Left lung (tissue), 10 donors: Measurements from ENCODE around the gene TRIM68. TPM values are rescaled to one million over a fixed set of nuclear protein-coding genes. Genes with fewer than 3 reads are reported as not detected.
A peak's percentile ranks its signal among the peaks of the same experiment; 100 is the strongest.

Experiments
- ATAC-seq: fragments of 200-7000 bp; cut with Tn5 transposase; one replicate; pipeline ENCODE4 v1.9.1; 2020; ENCODE audit warnings: moderate library complexity
- DNase-seq, 4 donors: peaks; one replicate each; pipeline ENCODE4 v3.0.0-alpha.2; 2013 to 2020
- H3K27ac ChIP-seq, 2 donors: fragments of 200-600 bp; sonication (generic) in 1 of 2; one replicate each; pipeline versions ENCODE4 v1.5.0 to v1.8.0; 2020 to 2021
- H3K27me3 ChIP-seq, 2 donors: fragments of 200-600 bp; sonication (generic) in 1 of 2; one replicate each; pipeline versions ENCODE4 v1.5.0 to v1.8.0; 2020 to 2021
- H3K36me3 ChIP-seq, 2 donors: fragments of 200-600 bp; sonication (generic) in 1 of 2; one replicate each; pipeline versions ENCODE4 v1.5.0 to v1.8.0; 2020 to 2021
- H3K4me1 ChIP-seq, 2 donors: fragments of 200-600 bp; one replicate each; pipeline ENCODE4 v1.8.0; 2021
- H3K4me3 ChIP-seq, 2 donors: fragments of 200-600 bp; sonication (generic) in 1 of 2; one replicate each; pipeline versions ENCODE4 v1.5.0 to v1.8.0; 2020 to 2021; ENCODE audit warnings: mild to moderate bottlenecking in 1 of 2
- H3K9me3 ChIP-seq, 2 donors: fragments of 200-600 bp; sonication (generic) in 1 of 2; one replicate each; pipeline versions ENCODE4 v1.5.0 to v1.8.0; 2020 to 2021
- intact Hi-C, 2 donors: fragments of 100-400 bp; cut with DNase I; formaldehyde crosslinking; loops; one replicate each; pipeline versions ENCODE4 v1.11.2 to v1.14.2; 2022
- polyA plus RNA-seq, 6 donors: library from polyadenylated mRNA; unstranded; fragments of 120-200 nt; gene quantifications; one replicate each; pipeline ENCODE4 v1.2.1, GENCODE V29; 2013; ENCODE audit not compliant: insufficient read length in 6 of 6
- total RNA-seq, 2 donors: library from RNA; stranded (reverse); fragmentation: NEBNext Ultra II Directional; extraction: Animal tissue kit (Norgen Biotek cat#: 25700); gene quantifications; one replicate each; pipeline ENCODE4 v1.2.1, GENCODE V29; 2021
- TF ChIP-seq, protein P1 (sequence below), 2 donors: fragments of 200-600 bp; sonication (generic) in 1 of 2; IDR thresholded peaks; one replicate each; pipeline versions ENCODE4 v1.5.0 to v1.8.0; 2021; ENCODE audit warnings: antibody characterized with exemption in 2 of 2
- donor health status: DM: no; HTN: yes; CAD: no.
- donor health status: DM: no; HTN: no; CAD: no.

TRIM68 gene
- total and polyA plus RNA-seq, 8 donors, result 12.5 to 23.6 (median 18.6) TPM

DNA sequence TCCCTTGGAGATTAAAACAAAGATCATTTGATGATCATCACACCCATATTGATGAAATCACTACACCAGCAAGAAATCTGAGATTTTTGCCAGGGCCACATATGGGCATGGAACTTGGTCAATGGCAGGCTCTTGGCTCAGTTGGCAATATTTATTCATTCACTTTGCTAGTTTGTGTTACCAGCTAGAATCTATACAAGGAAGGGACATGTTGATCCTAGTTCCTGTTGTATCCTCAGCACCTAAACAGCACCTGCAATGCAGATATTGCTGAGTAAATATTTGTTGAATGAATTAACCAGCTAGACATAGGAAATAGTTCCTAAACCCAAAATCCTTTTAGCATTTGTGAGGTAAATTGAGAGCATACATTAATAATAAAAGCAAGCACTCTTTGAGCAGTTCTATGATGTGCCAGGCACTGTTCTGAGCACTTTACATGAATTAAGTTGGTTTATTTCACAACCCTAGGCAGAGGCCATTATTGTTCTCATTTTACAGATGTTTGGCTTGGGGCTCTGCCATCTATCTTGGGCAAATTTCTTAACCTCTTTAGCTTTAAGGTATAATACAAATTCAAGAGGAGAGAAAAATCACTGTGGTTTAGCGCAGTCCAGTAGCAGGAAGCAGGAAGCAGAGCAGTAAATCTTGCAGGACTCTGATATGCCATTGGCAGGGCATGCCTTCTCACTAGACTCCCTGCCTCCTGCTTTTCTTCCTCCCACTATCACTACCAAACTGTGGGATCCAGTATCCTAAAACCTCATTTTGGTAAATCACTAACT lies 1.6 kb downstream of the TRIM68 start:
- Histone ChIP-seq H3K27me3 (no peaks in the 10 kb centered on the region), H3K4me3 (peak overlapping the region in 1 of 2 donors; percentile 63), H3K4me1 (peaks cover 0 to 22% of the 10 kb centered on the region in 2 donors), H3K9me3 (no peaks in the 10 kb centered on the region), H3K27ac (peak overlapping the region in 1 of 2 donors; percentile 93), H3K36me3 (peaks cover 0 to 34% of the 10 kb centered on the region in 2 donors)
- TF ChIP-seq, protein P1, sequence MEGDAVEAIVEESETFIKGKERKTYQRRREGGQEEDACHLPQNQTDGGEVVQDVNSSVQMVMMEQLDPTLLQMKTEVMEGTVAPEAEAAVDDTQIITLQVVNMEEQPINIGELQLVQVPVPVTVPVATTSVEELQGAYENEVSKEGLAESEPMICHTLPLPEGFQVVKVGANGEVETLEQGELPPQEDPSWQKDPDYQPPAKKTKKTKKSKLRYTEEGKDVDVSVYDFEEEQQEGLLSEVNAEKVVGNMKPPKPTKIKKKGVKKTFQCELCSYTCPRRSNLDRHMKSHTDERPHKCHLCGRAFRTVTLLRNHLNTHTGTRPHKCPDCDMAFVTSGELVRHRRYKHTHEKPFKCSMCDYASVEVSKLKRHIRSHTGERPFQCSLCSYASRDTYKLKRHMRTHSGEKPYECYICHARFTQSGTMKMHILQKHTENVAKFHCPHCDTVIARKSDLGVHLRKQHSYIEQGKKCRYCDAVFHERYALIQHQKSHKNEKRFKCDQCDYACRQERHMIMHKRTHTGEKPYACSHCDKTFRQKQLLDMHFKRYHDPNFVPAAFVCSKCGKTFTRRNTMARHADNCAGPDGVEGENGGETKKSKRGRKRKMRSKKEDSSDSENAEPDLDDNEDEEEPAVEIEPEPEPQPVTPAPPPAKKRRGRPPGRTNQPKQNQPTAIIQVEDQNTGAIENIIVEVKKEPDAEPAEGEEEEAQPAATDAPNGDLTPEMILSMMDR (IDR thresholded peaks at IDR 0.05), result no peak
- ATAC-seq, result peak; percentile 40
- DNase-seq, result peak in 2 of 4 donors; percentile 3 to 21
- intact Hi-C loops, result no loop called here

DNA sequence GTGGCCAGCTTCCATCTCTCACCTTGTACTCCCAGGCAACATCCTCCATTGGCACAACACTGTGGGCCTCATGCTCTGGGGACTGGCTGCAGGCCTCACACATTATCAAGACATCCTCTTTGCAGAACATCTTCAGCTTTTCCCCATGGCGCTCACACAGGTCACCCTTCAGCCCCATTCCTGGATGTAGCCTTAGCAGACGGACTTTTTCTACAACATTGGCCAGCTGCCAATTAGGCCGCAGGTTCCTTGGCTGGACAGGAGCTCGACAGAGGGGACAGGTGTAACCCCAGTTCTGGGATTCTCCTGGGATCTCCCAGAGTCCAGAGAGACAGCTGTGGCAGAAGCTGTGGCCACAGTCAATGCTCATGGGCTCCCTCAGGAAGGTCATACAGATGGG lies 3.0 kb downstream of the TRIM68 start:
- no peak overlapping the region for H3K27ac ChIP-seq
- H3K27me3 ChIP-seq, result no peaks in the 10 kb centered on the region
- no peak overlapping the region for H3K4me3 ChIP-seq
- H3K4me1 ChIP-seq, result peaks cover 0 to 19% of the 10 kb centered on the region in 2 donors
- H3K9me3 ChIP-seq, result no peaks in the 10 kb centered on the region
- no peak for ATAC-seq
- TF ChIP-seq, protein P1 (IDR thresholded peaks at IDR 0.05), result no peak
- peaks cover 0 to 48% of the 10 kb centered on the region in 2 donors for H3K36me3 ChIP-seq
- DNase-seq, result no peak
- intact Hi-C loops, result no loop called here

DNA sequence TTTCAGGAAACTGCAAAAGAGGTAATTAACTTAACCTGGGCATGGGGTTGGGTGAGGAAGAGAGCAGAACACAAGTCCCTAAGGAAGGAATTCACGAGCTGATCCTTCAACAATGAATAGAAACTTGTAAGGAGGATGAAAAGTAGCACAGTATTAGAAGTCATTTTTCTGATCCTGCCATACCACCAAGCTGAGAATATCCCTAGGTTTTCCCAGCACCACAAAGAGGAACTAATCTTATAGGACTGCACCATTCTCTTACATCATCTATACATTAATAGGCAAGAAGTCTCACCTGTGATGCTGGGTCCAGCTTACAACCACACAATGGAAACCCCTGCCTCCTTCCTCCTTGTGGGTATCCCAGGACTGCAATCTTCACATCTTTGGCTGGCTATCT lies 14.3 kb downstream of the TRIM68 start, which contains the start of gene OR52I1:
Gene OR52I1, plus strand, starts transcription at position 301 of the 400 bp plus-strand sequence. Its CDS starts 0 bp downstream, at position 301.
- H3K4me3 ChIP-seq, result no peak within 1 kb of the TSS
- H3K9me3 ChIP-seq, result no peaks in the 10 kb centered on the region
- H3K27ac ChIP-seq, result no peak within 1 kb of the TSS
- no peak for DNase-seq
- peaks cover 0 to 14% of the 10 kb centered on the region in 2 donors for H3K36me3 ChIP-seq
- TF ChIP-seq, protein P1 (IDR thresholded peaks at IDR 0.05), result no peak
- H3K27me3 ChIP-seq, result no peaks in the 10 kb centered on the region
- no peaks in the 10 kb centered on the region for H3K4me1 ChIP-seq
- no peak for ATAC-seq
- intact Hi-C loops, result no loop called here

DNA sequence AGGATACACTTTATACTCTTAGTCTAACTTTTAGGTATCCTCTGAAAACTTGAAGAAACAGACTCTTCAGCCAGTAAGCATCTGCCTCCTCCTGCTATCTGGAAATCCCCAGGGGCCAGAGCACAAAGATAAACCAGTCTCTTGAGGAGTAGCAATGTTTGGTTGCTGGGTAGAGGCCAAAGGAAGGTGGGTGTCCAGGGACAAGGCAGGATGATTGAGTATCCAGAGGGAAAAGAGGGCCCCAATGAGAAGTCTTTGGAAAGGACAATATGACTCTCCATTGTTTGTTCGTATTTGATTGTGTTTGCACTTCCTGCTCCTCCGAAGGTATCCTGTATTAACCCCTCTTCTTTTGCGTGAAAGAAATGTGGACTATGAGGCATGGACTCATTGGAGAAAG lies 19.0 kb downstream of the TRIM68 start:
- no peak for ATAC-seq
- no peaks in the 10 kb centered on the region for H3K27me3 ChIP-seq
- H3K27ac ChIP-seq, result no peak overlapping the region
- H3K9me3 ChIP-seq, result no peaks in the 10 kb centered on the region
- no peak for DNase-seq
- no peak overlapping the region for H3K4me3 ChIP-seq
- H3K36me3 ChIP-seq, result no peaks in the 10 kb centered on the region
- intact Hi-C loops, result no loop called here
- TF ChIP-seq, protein P1 (IDR thresholded peaks at IDR 0.05), result no peak
- no peaks in the 10 kb centered on the region for H3K4me1 ChIP-seq

DNA sequence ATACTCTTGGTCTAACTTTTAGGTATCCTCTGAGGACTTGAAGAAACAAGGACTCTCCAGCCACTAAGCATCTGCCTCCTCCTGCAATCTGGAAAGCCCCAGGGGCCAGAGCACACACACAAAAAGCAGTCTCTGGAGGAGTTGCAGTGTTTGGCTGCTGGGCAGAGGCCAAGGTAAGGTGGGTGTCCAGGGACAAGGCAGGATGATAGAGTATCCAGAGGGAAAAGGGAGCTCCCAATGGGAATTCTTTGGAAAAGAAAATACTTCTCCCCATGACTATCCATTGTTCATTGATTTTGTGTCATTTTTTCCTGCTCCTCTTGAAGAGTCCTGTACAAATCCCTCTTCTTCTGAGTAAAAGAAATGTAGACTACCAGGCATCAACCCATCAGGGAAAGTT lies 26.6 kb downstream of the TRIM68 start, which contains the start of gene OR52I2:
Gene OR52I2, plus strand, starts transcription at position 301 of the 400 bp plus-strand sequence.
- Histone ChIP-seq H3K4me3 (no peak within 1 kb of the TSS), H3K27ac (no peak within 1 kb of the TSS), H3K36me3 (no peaks in the 10 kb centered on the region), H3K4me1 (no peaks in the 10 kb centered on the region), H3K27me3 (peaks cover 0 to 11% of the 10 kb centered on the region in 2 donors), H3K9me3 (no peaks in the 10 kb centered on the region)
- ATAC-seq, result no peak
- DNase-seq, result no peak
- intact Hi-C loops, result no loop called here
- TF ChIP-seq, protein P1 (IDR thresholded peaks at IDR 0.05), result no peak
